A549 (cell line): ENCODE results near the gene ZNF593OS. TPM values are rescaled to one million over a fixed set of nuclear protein-coding genes. Genes with fewer than 3 reads are reported as not detected.

Source experiments
- ATAC-seq, 2 experiments: fragments of 200-7000 bp in 1 of 2; fragments of >200 bp in 1 of 2; cut with Nextera tagmentation in 1 of 2; cut with Tn5 transposase in 1 of 2; 3 replicates each; pipeline versions ENCODE4 v1.8.0 to v1.9.1; 2018 to 2020; ENCODE audit warnings: mild to moderate bottlenecking in 1 of 2, moderate library complexity in 1 of 2
- CTCF ChIA-PET: fragments of 300-600 bp; sonication (Branson Sonifier 250); formaldehyde crosslinking; extraction: SDS; loops from one replicate; lab custom pipeline; 2021; ENCODE audit warnings: antibody characterized with exemption, inconsistent platforms; lab: Yijun Ruan, JAX
- POLR2A ChIA-PET: fragments of 350-600 bp; formaldehyde crosslinking; extraction: SDS; loops from one replicate; lab custom pipeline; 2021; ENCODE audit warnings: antibody characterized with exemption, inconsistent platforms; lab: Yijun Ruan, JAX
- DNase-seq, 2 experiments: peaks; one replicate each; pipeline versions ENCODE4 v3.0.0 to v3.0.0-alpha.2; 2011 to 2016; ENCODE audit warnings: low read depth in 1 of 2, low spot score in 1 of 2
- FAIRE-seq: peaks from 2 replicates; lab custom pipeline; 2011; peaks lifted over from hg19 to GRCh38; lab: Jason Lieb, UNC
- H3K27ac ChIP-seq, 2 experiments: fragments of >200 bp; sonication (Bioruptor Twin); formaldehyde crosslinking; 3 replicates each; pipeline ENCODE4 v1.5.1; 2016 to 2017
- H3K4me1 ChIP-seq: fragments of >200 bp; sonication (Bioruptor Twin); formaldehyde crosslinking; 3 replicates; pipeline ENCODE4 v1.6.1; 2016
- H3K4me2 ChIP-seq: fragments of >200 bp; sonication (Bioruptor Twin); formaldehyde crosslinking; 3 replicates; pipeline ENCODE4 v1.6.1; 2016
- H3K4me3 ChIP-seq: fragments of >200 bp; sonication (Bioruptor Twin); formaldehyde crosslinking; 3 replicates; pipeline ENCODE4 v1.5.1; 2016
- H3K9me3 ChIP-seq: fragments of >200 bp; sonication (Bioruptor Twin); formaldehyde crosslinking; 3 replicates; pipeline ENCODE4 v1.6.1; 2016
- ATOH8 ChIP-seq: fragments of 250-450 bp; sonication (Bioruptor Pico); IDR thresholded peaks from 2 replicates; pipeline ENCODE4 v1.5.0; 2020; ENCODE audit warnings: low read depth, mild to moderate bottlenecking, moderate library complexity
- BCL3 ChIP-seq: fragments of >200 bp; sonication (Bioruptor Twin); formaldehyde crosslinking; IDR thresholded peaks from 3 replicates; pipeline ENCODE4 v1.6.1; 2016
- CTCF ChIP-seq: fragments of >200 bp; sonication (Bioruptor Twin); formaldehyde crosslinking; IDR thresholded peaks from 3 replicates; pipeline ENCODE4 v1.5.1; 2016
- E2F6 ChIP-seq: IDR thresholded peaks from 2 replicates; pipeline ENCODE4 v1.6.1; 2012; ENCODE audit warnings: low read depth, borderline replicate concordance
- ESRRA ChIP-seq: fragments of 150-350 bp; IDR thresholded peaks from 2 replicates; pipeline ENCODE4 v1.6.1; 2014; ENCODE audit warnings: mild to moderate bottlenecking, low read length, borderline replicate concordance
- GATA3 ChIP-seq: IDR thresholded peaks from 2 replicates; pipeline ENCODE4 v1.6.1; 2012; ENCODE audit warnings: borderline replicate concordance
- HES2 ChIP-seq: fragments of >200 bp; sonication (Bioruptor Twin); formaldehyde crosslinking; IDR thresholded peaks from 2 replicates; pipeline ENCODE4 v1.6.1; 2016
- HEYL ChIP-seq: fragments of 250-450 bp; sonication (Bioruptor Pico); IDR thresholded peaks from 2 replicates; pipeline ENCODE4 v1.8.0; 2021; ENCODE audit warnings: mild to moderate bottlenecking, moderate library complexity
- HOXB5 ChIP-seq: fragments of 250-450 bp; sonication (Bioruptor Pico); IDR thresholded peaks from 2 replicates; pipeline ENCODE4 v1.5.0; 2020; ENCODE audit warnings: mild to moderate bottlenecking, moderate library complexity
- JUNB ChIP-seq: fragments of >200 bp; sonication (Bioruptor Twin); formaldehyde crosslinking; IDR thresholded peaks from 2 replicates; pipeline ENCODE4 v1.6.1; 2016
- MAX ChIP-seq: IDR thresholded peaks from 2 replicates; pipeline ENCODE4 v1.6.1; 2012
- MYC ChIP-seq: IDR thresholded peaks from 2 replicates; pipeline ENCODE4 v1.6.1; 2012; ENCODE audit warnings: mild to moderate bottlenecking, inconsistent platforms, low read length, improper control_type of control experiment, borderline replicate concordance
- NPAS2 ChIP-seq: fragments of 250-450 bp; sonication (Bioruptor Pico); IDR thresholded peaks from 2 replicates; pipeline ENCODE4 v1.8.0; 2022; ENCODE audit warnings: mild to moderate bottlenecking, moderate library complexity, borderline replicate concordance
- PBX3 ChIP-seq: IDR thresholded peaks from 2 replicates; pipeline ENCODE4 v1.6.1; 2012
- PHF8 ChIP-seq: fragments of 200-600 bp; sonication (generic); IDR thresholded peaks from 2 replicates; pipeline ENCODE4 v1.6.1; 2016; ENCODE audit warnings: low read depth, mild to moderate bottlenecking, antibody characterized with exemption, moderate library complexity, borderline replicate concordance
- RAD21 ChIP-seq, 2 experiments: fragments of >200 bp in 1 of 2; sonication (Bioruptor Twin) in 1 of 2; formaldehyde crosslinking in 1 of 2; IDR thresholded peaks in 1 of 2; conservative IDR thresholded peaks in 1 of 2; 2 replicates in 1 of 2; 3 replicates in 1 of 2; pipeline ENCODE4 v1.6.1; 2012 to 2018; ENCODE audit warnings: inconsistent platforms in 1 of 2
- RCOR1 ChIP-seq: fragments of 150-350 bp; IDR thresholded peaks from 2 replicates; pipeline ENCODE4 v1.6.1; 2014; ENCODE audit warnings: antibody characterized with exemption, low read length, low read depth
- TP53 ChIP-seq: fragments of 250-450 bp; sonication (Bioruptor Pico); IDR thresholded peaks from 2 replicates; pipeline ENCODE4 v1.5.0; 2021; ENCODE audit warnings: mild to moderate bottlenecking, moderate library complexity
- USF2 ChIP-seq: fragments of 450-650 bp; IDR thresholded peaks from 2 replicates; pipeline ENCODE4 v1.6.1; 2014; ENCODE audit warnings: antibody characterized with exemption
- ZSCAN20 ChIP-seq: fragments of 250-450 bp; sonication (Bioruptor Pico); IDR thresholded peaks from 2 replicates; pipeline ENCODE4 v1.8.0; 2022; ENCODE audit warnings: mild to moderate bottlenecking, moderate library complexity
- WGBS: methylation state at CpG from one replicate; pipeline ENCODE4 v1.1.6; 2017; ENCODE audit errors: missing lambda C conversion rate; 5-methylcytosine and 5-hydroxymethylcytosine counted together
- polyA plus RNA-seq, 4 experiments: library from polyadenylated mRNA; depleted of rRNA in 3 of 4; stranded (reverse); fragments of >200 nt; fragmentation: RNase III in 1 of 4; extraction: RNeasy Plus Mini Kit Qiagen cat#74134 plus additional on column Dnase treatment in 1 of 4; gene quantifications; 2 replicates in 3 of 4; 3 replicates in 1 of 4; pipeline ENCODE4 v1.2.3, GENCODE V29; 2011 to 2017

The ZNF593OS gene
- polyA plus RNA-seq, 2 of the 4 experiments (the other 2 are of a cell fraction) = not detected

- Histone ChIP-seq H3K9me3 (no peaks in the 10 kb centered on the region), H3K27ac (no peak overlapping the region), H3K4me2 (no peak overlapping the region), H3K4me3 (no peak overlapping the region), H3K4me1 (no peaks in the 10 kb centered on the region)
- WGBS = 49% methylated on average over 7 of the region's 9 CpGs
- FAIRE-seq (no peak), ATAC-seq (no peak), DNase-seq (no peak)
- POLR2A ChIA-PET = no interaction called here
- TF ChIP-seq E2F6 (no peak), NPAS2 (CRISPR knock-in tag) (no peak), JUNB (no peak), HOXB5 (CRISPR knock-in tag) (no peak), RCOR1 (no peak), TP53 (no peak), ATOH8 (CRISPR knock-in tag) (no peak), MYC (no peak), RAD21 (conservative IDR thresholded peaks at IDR 0.05 in 1 of 2, IDR thresholded peaks at IDR 0.05 in 1 of 2) (no peak), CTCF (no peak), USF2 (no peak), PHF8 (no peak), ZSCAN20 (no peak), ESRRA (no peak), BCL3 (no peak), MAX (no peak), GATA3 (no peak), HEYL (CRISPR knock-in tag) (no peak), HES2 (no peak), PBX3 (no peak)
- CTCF ChIA-PET = interaction anchor here (0.7 to 1.2 kb wide), 3 partner anchors 12 to 29 kb away, joined by 3 read pairs; partner anchors contain the start of gene CATSPER4
Measured at GRCh38 chr1:26203642-26204318, 32.1 kb upstream of the ZNF593OS start.
